Heart left ventricle (tissue), 13 donors: ENCODE measurements around the gene MUC3A.
"Not testable (repeated sequence)": the region's sequence is repeated elsewhere in the genome, so short reads cannot be mapped to it uniquely, and the experiment has no call there.

Experiments used
- POLR2A ChIP-seq, 2 donors: fragments of 450-650 bp; IDR thresholded peaks; one replicate each; pipeline ENCODE4 v1.6.1; 2017; ENCODE audit warnings: antibody characterized with exemption in 2 of 2, mild to moderate bottlenecking in 2 of 2, moderate library complexity in 2 of 2
- TF ChIP-seq, protein P1 (sequence below), 12 donors: fragments of 200-600 bp; sonication (generic) in 4 of 12; IDR thresholded peaks; one replicate each; pipeline versions ENCODE4 v1.5.0 to v1.8.0; 2018 to 2022; ENCODE audit warnings: antibody characterized with exemption in 12 of 12, mild to moderate bottlenecking in 5 of 12
- donor health status: ischemic (EF 13 %, LVEDD 7.1; RV severe dilation, severe dysfunction).
- donor health status: DM: no; HTN: yes; CAD: no.
- donor health status: DM: no; HTN: no; CAD: no.
- donor health status: ischemic (EF 25% LVEDD 6.9; RV normal size, moderate dysfunction).
- donor health status: ischemic (EF 25% LVEDD 5.7; RV mildly dilated, moderate dysfunction).
- donor health status: ischemic (EF 35%, LVEDD 5.7; RV mildly dilated, moderate dysfunction).
- donor health status: nonischemic (EF 11% LVEDD 7.7; RV severe dilation, severe dysfunction).
- donor health status: DM: yes; HTN: yes; CAD: no.
- donor health status: PGD.
- donor health status: ischemic (EF 29% LVEDD 5.4; RV normal size, mild dysfunction).
- donor health status: nonischemic (EF 23%, LVEDD 6.1; RV moderate dilation, normal function).

DNA sequence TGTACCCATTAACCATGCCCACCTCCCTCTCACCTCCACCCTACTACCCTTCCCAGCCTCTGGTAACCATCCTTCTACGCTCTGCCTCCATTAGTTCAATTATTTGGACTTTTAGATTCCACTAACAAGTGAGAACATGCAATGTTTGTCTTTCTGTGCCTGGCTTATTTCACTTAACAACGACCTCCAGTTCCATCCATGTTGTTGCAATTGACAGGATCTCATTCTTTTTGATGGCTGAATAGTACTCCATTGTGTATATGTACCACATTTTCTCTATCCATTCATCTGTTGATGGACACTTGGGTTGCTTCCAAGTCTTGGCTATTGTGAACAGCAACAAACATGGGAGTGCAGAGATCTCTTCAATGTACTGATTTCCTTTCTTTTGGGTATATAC is 58.0 kb downstream of the MUC3A start:
- TF ChIP-seq, protein P1, sequence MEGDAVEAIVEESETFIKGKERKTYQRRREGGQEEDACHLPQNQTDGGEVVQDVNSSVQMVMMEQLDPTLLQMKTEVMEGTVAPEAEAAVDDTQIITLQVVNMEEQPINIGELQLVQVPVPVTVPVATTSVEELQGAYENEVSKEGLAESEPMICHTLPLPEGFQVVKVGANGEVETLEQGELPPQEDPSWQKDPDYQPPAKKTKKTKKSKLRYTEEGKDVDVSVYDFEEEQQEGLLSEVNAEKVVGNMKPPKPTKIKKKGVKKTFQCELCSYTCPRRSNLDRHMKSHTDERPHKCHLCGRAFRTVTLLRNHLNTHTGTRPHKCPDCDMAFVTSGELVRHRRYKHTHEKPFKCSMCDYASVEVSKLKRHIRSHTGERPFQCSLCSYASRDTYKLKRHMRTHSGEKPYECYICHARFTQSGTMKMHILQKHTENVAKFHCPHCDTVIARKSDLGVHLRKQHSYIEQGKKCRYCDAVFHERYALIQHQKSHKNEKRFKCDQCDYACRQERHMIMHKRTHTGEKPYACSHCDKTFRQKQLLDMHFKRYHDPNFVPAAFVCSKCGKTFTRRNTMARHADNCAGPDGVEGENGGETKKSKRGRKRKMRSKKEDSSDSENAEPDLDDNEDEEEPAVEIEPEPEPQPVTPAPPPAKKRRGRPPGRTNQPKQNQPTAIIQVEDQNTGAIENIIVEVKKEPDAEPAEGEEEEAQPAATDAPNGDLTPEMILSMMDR (IDR thresholded peaks at IDR 0.05) = not testable (repeated sequence)
- not testable (repeated sequence) for TF ChIP-seq POLR2A (IDR thresholded peaks at IDR 0.05)
